22Rv1 (cell line): Measurements from ENCODE around the gene PARD3B.

Source experiments
- CTCF ChIP-seq: fragments of 450-650 bp; IDR thresholded peaks from 2 replicates; pipeline ENCODE4 v1.5.1; 2017; ENCODE audit warnings: mild to moderate bottlenecking
- ZFX ChIP-seq: fragments of 450-650 bp; IDR thresholded peaks from 2 replicates; pipeline ENCODE4 v1.6.1; 2017; ENCODE audit warnings: antibody characterized with exemption, borderline replicate concordance

GRCh38 chr2:204720874-204721273 is 175.6 kb downstream of the PARD3B start:
- no peak for TF ChIP-seq CTCF
- no peak for TF ChIP-seq ZFX
